HEK293 (cell line): ENCODE measurements around the gene MALT1.

Source experiments
- CTCF ChIA-PET: fragments of 350-600 bp; formaldehyde crosslinking; extraction: SDS; loops from one replicate; lab custom pipeline; 2021; ENCODE audit warnings: antibody characterized with exemption; lab: Yijun Ruan, JAX
- POLR2A ChIA-PET: fragments of 300-600 bp; formaldehyde crosslinking; extraction: SDS; loops from one replicate; lab custom pipeline; 2020; ENCODE audit warnings: antibody characterized with exemption, inconsistent platforms; lab: Yijun Ruan, JAX
- H3K27ac ChIP-seq: fragments of 200-500 bp; sonication (Bioruptor generic); 2 replicates; pipeline ENCODE4 v1.5.1; 2014; ENCODE audit warnings: low read depth, low read length, control low read depth, inconsistent platforms; ENCODE audit errors: extremely low read depth
- H3K36me3 ChIP-seq, 2 experiments: fragments of 200-500 bp in 1 of 2; sonication (Bioruptor generic) in 1 of 2; 1 replicate in 1 of 2; 2 replicates in 1 of 2; pipeline ENCODE4 v1.5.1; 2014 to 2017; ENCODE audit warnings: inconsistent platforms in 2 of 2, low read length in 2 of 2; ENCODE audit not compliant: control insufficient read depth in 2 of 2, insufficient read depth in 1 of 2
- H3K4me1 ChIP-seq: fragments of 200-500 bp; sonication (Bioruptor generic); 2 replicates; pipeline ENCODE4 v1.5.1; 2014; ENCODE audit warnings: mild to moderate bottlenecking, low read length, inconsistent platforms; ENCODE audit not compliant: control insufficient read depth, insufficient read depth
- H3K4me3 ChIP-seq: 2 replicates; pipeline ENCODE4 v1.5.1; 2011; ENCODE audit warnings: low read depth, mild to moderate bottlenecking, control low read depth, low read length, moderate library complexity
- H3K9me3 ChIP-seq: fragments of 200-500 bp; sonication (Bioruptor generic); 2 replicates; pipeline ENCODE4 v1.5.1; 2014; ENCODE audit warnings: low read depth, low read length, inconsistent platforms; ENCODE audit not compliant: control insufficient read depth, insufficient read depth
- GFI1B ChIP-seq: fragments of 450-650 bp; formaldehyde crosslinking; IDR thresholded peaks from 2 replicates; pipeline ENCODE4 v1.5.1; 2016; ENCODE audit warnings: missing biosample characterization, missing genetic modification characterization
- GLI2 ChIP-seq: fragments of 450-650 bp; formaldehyde crosslinking; IDR thresholded peaks from 2 replicates; pipeline ENCODE4; 2017; ENCODE audit warnings: missing biosample characterization, missing genetic modification characterization, low read depth, borderline replicate concordance
- GLIS2 ChIP-seq: fragments of 450-650 bp; formaldehyde crosslinking; IDR thresholded peaks from 2 replicates; pipeline ENCODE4 v1.5.1; 2016; ENCODE audit warnings: missing biosample characterization, missing genetic modification characterization
- PRDM1 ChIP-seq: fragments of 450-650 bp; formaldehyde crosslinking; IDR thresholded peaks from 2 replicates; pipeline ENCODE4; 2016; ENCODE audit warnings: missing biosample characterization, missing genetic modification characterization
- SCRT1 ChIP-seq: fragments of 450-650 bp; formaldehyde crosslinking; IDR thresholded peaks from 2 replicates; pipeline ENCODE4 v1.5.1; 2016; ENCODE audit warnings: missing biosample characterization, missing genetic modification characterization, borderline replicate concordance
- ZBTB17 ChIP-seq: fragments of 450-650 bp; formaldehyde crosslinking; IDR thresholded peaks from 2 replicates; pipeline ENCODE4 v1.5.1; 2016; ENCODE audit warnings: missing biosample characterization, missing genetic modification characterization
- ZBTB44 ChIP-seq: fragments of 450-650 bp; IDR thresholded peaks from 2 replicates; pipeline ENCODE4 v1.5.1; 2018; ENCODE audit warnings: missing biosample characterization, mild to moderate bottlenecking, missing genetic modification characterization
- ZNF274 ChIP-seq, 2 experiments: fragments of 200-500 bp in 1 of 2; fragments of 450-650 bp in 1 of 2; sonication (Bioruptor generic) in 1 of 2; formaldehyde crosslinking in 1 of 2; IDR thresholded peaks; 2 replicates each; pipeline versions ENCODE4 v1.5.1 to v1.6.1; 2014 to 2016; ENCODE audit warnings: borderline replicate concordance in 1 of 2, inconsistent platforms in 1 of 2, low read length in 1 of 2, missing biosample characterization in 1 of 2, missing genetic modification characterization in 1 of 2
- ZNF449 ChIP-seq: fragments of 450-650 bp; formaldehyde crosslinking; IDR thresholded peaks from 2 replicates; pipeline ENCODE4 v1.5.1; 2017; ENCODE audit warnings: missing biosample characterization, mild to moderate bottlenecking, missing genetic modification characterization, moderate library complexity
- ZNF529 ChIP-seq: fragments of 450-650 bp; formaldehyde crosslinking; IDR thresholded peaks from 2 replicates; pipeline ENCODE4 v1.5.1; 2017; ENCODE audit warnings: missing genetic modification characterization, missing biosample characterization; ENCODE audit not compliant: insufficient replicate concordance
- ZNF558 ChIP-seq: fragments of 450-650 bp; formaldehyde crosslinking; IDR thresholded peaks from 2 replicates; pipeline ENCODE4 v1.5.1; 2016; ENCODE audit warnings: missing biosample characterization, missing genetic modification characterization
- ZNF561 ChIP-seq: fragments of 450-650 bp; IDR thresholded peaks from 2 replicates; pipeline ENCODE4 v1.5.1; 2018; ENCODE audit warnings: missing biosample characterization, missing genetic modification characterization, borderline replicate concordance
- ZNF600 ChIP-seq: fragments of 450-650 bp; formaldehyde crosslinking; IDR thresholded peaks from 2 replicates; pipeline ENCODE4 v1.5.1; 2016; ENCODE audit warnings: missing biosample characterization, missing genetic modification characterization
- ZNF623 ChIP-seq: fragments of 450-650 bp; formaldehyde crosslinking; IDR thresholded peaks from 2 replicates; pipeline ENCODE4 v1.5.1; 2016; ENCODE audit warnings: missing biosample characterization, missing genetic modification characterization
- ZNF654 ChIP-seq: fragments of 450-650 bp; formaldehyde crosslinking; IDR thresholded peaks from 2 replicates; pipeline ENCODE4 v1.5.1; 2016; ENCODE audit warnings: low read depth, missing biosample characterization, missing genetic modification characterization
- ZNF658 ChIP-seq: fragments of 450-650 bp; formaldehyde crosslinking; IDR thresholded peaks from 2 replicates; pipeline ENCODE4; 2016; ENCODE audit warnings: missing biosample characterization, missing genetic modification characterization
- ZNF791 ChIP-seq: fragments of 450-650 bp; formaldehyde crosslinking; IDR thresholded peaks from 2 replicates; pipeline ENCODE4 v1.5.1; 2016; ENCODE audit warnings: missing biosample characterization, missing genetic modification characterization
- TF ChIP-seq, protein P1 (sequence below): fragments of 450-650 bp; formaldehyde crosslinking; IDR thresholded peaks from 2 replicates; pipeline ENCODE4 v1.5.1; 2017; ENCODE audit warnings: missing biosample characterization, missing genetic modification characterization
- TF ChIP-seq, protein P2 (sequence below): fragments of 450-650 bp; formaldehyde crosslinking; IDR thresholded peaks from 2 replicates; pipeline ENCODE4 v1.5.1; 2016; ENCODE audit warnings: missing biosample characterization, missing genetic modification characterization
- TF ChIP-seq, protein P3 (sequence below): fragments of 450-650 bp; formaldehyde crosslinking; IDR thresholded peaks from 2 replicates; pipeline ENCODE4 v1.5.1; 2016; ENCODE audit warnings: missing biosample characterization, missing genetic modification characterization
- TF ChIP-seq, protein P4 (sequence below): fragments of 450-650 bp; formaldehyde crosslinking; IDR thresholded peaks from 2 replicates; pipeline ENCODE4 v1.5.1; 2016; ENCODE audit warnings: missing biosample characterization, missing genetic modification characterization

Gene MALT1

GRCh38 chr18:58639237-58639636, 32.0 kb upstream of the MALT1 start (continued):
- no peak for TF ChIP-seq ZNF449

DNA sequence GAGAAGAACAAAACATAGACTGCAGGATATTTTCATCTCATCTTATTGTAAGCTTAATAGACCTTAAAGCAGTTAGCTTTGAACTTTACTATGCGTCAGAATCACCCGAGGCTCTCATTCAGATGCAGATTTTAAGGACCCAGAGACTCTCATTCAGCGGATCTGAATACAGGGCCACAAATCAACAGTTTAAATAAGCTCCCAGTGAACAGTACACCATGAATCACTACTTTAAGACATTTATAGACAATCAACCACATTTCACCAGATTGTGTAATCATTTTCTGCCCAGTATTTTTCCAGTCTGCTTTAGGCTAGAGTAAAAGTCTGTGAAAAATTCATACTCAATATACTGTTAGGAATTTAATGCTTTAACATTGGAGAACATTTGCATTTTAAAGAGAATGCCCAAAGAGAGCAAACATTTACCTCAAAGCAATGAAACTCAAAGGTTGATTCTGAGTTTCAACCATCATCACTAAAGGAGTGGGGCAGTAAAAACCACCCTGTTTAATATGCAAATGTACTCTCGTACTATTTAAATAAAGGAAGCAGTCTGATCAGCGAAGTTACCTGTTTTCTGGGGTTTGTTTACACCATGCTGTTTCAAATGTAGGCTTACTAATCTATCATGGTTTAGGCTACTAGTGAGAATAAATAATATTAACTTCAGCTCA, 31.4 kb upstream of the MALT1 start:
- H3K4me1 ChIP-seq, result peaks cover 17% of the 10 kb centered on the region
- H3K4me3 ChIP-seq, result no peak overlapping the region
- ChIA-PET POLR2A (no interaction called here), CTCF (interaction anchor here (1.2 kb wide), 1 partner anchor 124 kb away, joined by 4 read pairs; no protein-coding TSS in a partner anchor)
- H3K36me3 ChIP-seq, result no peaks in the 10 kb centered on the region
- H3K27ac ChIP-seq, result peak overlapping the region; percentile 62; the same call in 1 of the 2 replicates
- no peaks in the 10 kb centered on the region for H3K9me3 ChIP-seq
- TF ChIP-seq GLIS2 (no peak), ZNF654 (tag by site-specific recombination) (no peak), ZNF274 (IDR thresholded peaks at IDR 0.05; ENCODE audit: low read length) (no peak), ZNF274 (tag by site-specific recombination; IDR thresholded peaks at IDR 0.05; ENCODE audit: borderline replicate concordance) (no peak), PRDM1 (tag by site-specific recombination) (no peak), ZNF600 (tag by site-specific recombination) (no peak), ZBTB44 (tag by site-specific recombination) (no peak), ZNF558 (tag by site-specific recombination) (peak; percentile 40; the same call in 1 of the 2 replicates), ZBTB17 (tag by site-specific recombination) (peak; percentile 29; the same call in 1 of the 2 replicates), GLI2 (tag by site-specific recombination) (no peak), ZNF623 (tag by site-specific recombination) (no peak), SCRT1 (tag by site-specific recombination) (peak; percentile 35; the same call in 1 of the 2 replicates), ZNF791 (tag by site-specific recombination) (no peak), ZNF529 (tag by site-specific recombination) (no peak), ZNF561 (tag by site-specific recombination) (0 out of 2 replicates have a peak, but pooled peaks have one; percentile 45), ZNF658 (tag by site-specific recombination) (no peak), GFI1B (tag by site-specific recombination) (peak; percentile 25; the same call in 1 of the 2 replicates)
- TF ChIP-seq, protein P1, sequence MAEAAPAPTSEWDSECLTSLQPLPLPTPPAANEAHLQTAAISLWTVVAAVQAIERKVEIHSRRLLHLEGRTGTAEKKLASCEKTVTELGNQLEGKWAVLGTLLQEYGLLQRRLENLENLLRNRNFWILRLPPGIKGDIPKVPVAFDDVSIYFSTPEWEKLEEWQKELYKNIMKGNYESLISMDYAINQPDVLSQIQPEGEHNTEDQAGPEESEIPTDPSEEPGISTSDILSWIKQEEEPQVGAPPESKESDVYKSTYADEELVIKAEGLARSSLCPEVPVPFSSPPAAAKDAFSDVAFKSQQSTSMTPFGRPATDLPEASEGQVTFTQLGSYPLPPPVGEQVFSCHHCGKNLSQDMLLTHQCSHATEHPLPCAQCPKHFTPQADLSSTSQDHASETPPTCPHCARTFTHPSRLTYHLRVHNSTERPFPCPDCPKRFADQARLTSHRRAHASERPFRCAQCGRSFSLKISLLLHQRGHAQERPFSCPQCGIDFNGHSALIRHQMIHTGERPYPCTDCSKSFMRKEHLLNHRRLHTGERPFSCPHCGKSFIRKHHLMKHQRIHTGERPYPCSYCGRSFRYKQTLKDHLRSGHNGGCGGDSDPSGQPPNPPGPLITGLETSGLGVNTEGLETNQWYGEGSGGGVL (tag by site-specific recombination), result no peak
- TF ChIP-seq, protein P2, sequence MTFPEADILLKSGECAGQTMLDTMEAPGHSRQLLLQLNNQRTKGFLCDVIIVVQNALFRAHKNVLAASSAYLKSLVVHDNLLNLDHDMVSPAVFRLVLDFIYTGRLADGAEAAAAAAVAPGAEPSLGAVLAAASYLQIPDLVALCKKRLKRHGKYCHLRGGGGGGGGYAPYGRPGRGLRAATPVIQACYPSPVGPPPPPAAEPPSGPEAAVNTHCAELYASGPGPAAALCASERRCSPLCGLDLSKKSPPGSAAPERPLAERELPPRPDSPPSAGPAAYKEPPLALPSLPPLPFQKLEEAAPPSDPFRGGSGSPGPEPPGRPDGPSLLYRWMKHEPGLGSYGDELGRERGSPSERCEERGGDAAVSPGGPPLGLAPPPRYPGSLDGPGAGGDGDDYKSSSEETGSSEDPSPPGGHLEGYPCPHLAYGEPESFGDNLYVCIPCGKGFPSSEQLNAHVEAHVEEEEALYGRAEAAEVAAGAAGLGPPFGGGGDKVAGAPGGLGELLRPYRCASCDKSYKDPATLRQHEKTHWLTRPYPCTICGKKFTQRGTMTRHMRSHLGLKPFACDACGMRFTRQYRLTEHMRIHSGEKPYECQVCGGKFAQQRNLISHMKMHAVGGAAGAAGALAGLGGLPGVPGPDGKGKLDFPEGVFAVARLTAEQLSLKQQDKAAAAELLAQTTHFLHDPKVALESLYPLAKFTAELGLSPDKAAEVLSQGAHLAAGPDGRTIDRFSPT, result 0 out of 2 replicates have a peak, but pooled peaks have one; percentile 25
- TF ChIP-seq, protein P3, sequence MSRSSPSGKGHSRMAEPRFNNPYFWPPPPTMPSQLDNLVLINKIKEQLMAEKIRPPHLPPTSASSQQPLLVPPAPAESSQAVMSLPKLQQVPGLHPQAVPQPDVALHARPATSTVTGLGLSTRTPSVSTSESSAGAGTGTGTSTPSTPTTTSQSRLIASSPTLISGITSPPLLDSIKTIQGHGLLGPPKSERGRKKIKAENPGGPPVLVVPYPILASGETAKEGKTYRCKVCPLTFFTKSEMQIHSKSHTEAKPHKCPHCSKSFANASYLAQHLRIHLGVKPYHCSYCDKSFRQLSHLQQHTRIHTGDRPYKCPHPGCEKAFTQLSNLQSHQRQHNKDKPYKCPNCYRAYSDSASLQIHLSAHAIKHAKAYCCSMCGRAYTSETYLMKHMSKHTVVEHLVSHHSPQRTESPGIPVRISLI (tag by site-specific recombination), result no peak
- TF ChIP-seq, protein P4, sequence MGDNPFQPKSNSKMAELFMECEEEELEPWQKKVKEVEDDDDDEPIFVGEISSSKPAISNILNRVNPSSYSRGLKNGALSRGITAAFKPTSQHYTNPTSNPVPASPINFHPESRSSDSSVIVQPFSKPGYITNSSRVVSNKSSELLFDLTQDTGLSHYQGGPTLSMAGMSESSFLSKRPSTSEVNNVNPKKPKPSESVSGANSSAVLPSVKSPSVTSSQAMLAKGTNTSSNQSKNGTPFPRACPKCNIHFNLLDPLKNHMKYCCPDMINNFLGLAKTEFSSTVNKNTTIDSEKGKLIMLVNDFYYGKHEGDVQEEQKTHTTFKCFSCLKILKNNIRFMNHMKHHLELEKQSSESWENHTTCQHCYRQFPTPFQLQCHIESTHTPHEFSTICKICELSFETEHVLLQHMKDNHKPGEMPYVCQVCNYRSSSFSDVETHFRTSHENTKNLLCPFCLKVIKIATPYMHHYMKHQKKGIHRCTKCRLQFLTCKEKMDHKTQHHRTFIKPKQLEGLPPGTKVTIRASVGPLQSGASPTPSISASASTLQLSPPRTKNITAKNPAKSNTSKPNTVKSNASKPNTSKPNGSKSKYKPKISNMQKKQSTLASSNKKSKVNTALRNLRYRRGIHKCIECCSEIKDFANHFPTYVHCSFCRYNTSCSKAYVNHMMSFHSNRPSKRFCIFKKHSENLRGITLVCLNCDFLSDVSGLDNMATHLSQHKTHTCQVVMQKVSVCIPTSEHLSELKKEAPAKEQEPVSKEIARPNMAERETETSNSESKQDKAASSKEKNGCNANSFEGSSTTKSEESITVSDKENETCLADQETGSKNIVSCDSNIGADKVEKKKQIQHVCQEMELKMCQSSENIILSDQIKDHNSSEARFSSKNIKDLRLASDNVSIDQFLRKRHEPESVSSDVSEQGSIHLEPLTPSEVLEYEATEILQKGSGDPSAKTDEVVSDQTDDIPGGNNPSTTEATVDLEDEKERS (tag by site-specific recombination), result no peak
